ENCODE results near the gene DROSHA. TPM values are rescaled to one million over a fixed set of nuclear protein-coding genes. Genes with fewer than 3 reads are reported as not detected.

The DROSHA gene
- total and polyA plus RNA-seq, 2 of the 8 experiments (the other 6 are each of a cell fraction or from before 2014, with no cell fraction given): 65.9 to 122 TPM

- no peak overlapping the region for H3K27ac ChIP-seq (ENCODE audit: low read depth, low read length)
- no peaks in the 10 kb centered on the region for H3K27me3 ChIP-seq (replicated peaks in 1 of 4; ENCODE audit: control insufficient read depth in 3 of 4, extremely low read depth in 1 of 4, insufficient read depth in 3 of 4, low read length in 3 of 4)
- peaks cover 7 to 48% (median 16%) of the 10 kb centered on the region in 4 experiments for H3K36me3 ChIP-seq (ENCODE audit: control insufficient read depth in 2 of 4, insufficient read depth in 4 of 4, low read length in 3 of 4)
- no peak overlapping the region for H4K91ac ChIP-seq (replicated peaks; ENCODE audit: insufficient read length, low read length)
- no peaks in the 10 kb centered on the region for H3K79me2 ChIP-seq (ENCODE audit: control insufficient read depth in 1 of 2, insufficient read depth in 2 of 2, low read length in 2 of 2)
- H3K23me2 ChIP-seq (ENCODE audit: low read depth, low read length): no peaks in the 10 kb centered on the region
- H3K4me2 ChIP-seq (ENCODE audit: insufficient read depth in 1 of 2, low read depth in 2 of 2, low read length in 2 of 2): no peak overlapping the region
- no peak overlapping the region for H2BK5ac ChIP-seq (ENCODE audit: low read depth, low read length)
- H2BK12ac ChIP-seq (ENCODE audit: low read depth, low read length): no peak overlapping the region
- FAIRE-seq (no peak), DNase-seq (ENCODE audit: low read depth in 1 of 2, low spot score in 2 of 2) (no peak)
- no peak overlapping the region for H4K5ac ChIP-seq (ENCODE audit: insufficient read length, low read depth, low read length)
- no peak overlapping the region for H3K18ac ChIP-seq (ENCODE audit: extremely low read depth, low read length)
- H2BK120ac ChIP-seq (replicated peaks; ENCODE audit: low read depth, low read length): no peak overlapping the region
- no peaks in the 10 kb centered on the region for H3K4me1 ChIP-seq (replicated peaks in 1 of 4; ENCODE audit: control insufficient read depth in 3 of 4, insufficient read depth in 4 of 4, low read length in 3 of 4)
- 88% methylated on average over 6 of the region's 6 CpGs; no CpG with 5 or more reads in 1 of the 2 experiments for WGBS, 2 experiments (ENCODE audit: extremely low coverage in 1 of 2, insufficient coverage in 1 of 2, insufficient read length in 1 of 2, insufficient replicate concordance in 2 of 2, low coverage in 1 of 2, low lambda C conversion rate in 2 of 2, missing lambda C conversion rate in 1 of 2)
- CTCF ChIA-PET (ENCODE audit: partially characterized antibody): no interaction called here
- H3K4ac ChIP-seq (replicated peaks; ENCODE audit: insufficient read length, low read depth, low read length): no peak overlapping the region
- no peak overlapping the region for H3K56ac ChIP-seq (replicated peaks; ENCODE audit: insufficient read length, low read depth, low read length)
- no peak overlapping the region for H2BK20ac ChIP-seq (ENCODE audit: low read length)
- TF ChIP-seq BACH1 (IDR thresholded peaks at IDR 0.05; ENCODE audit: low read length) (no peak), CTCF (IDR thresholded peaks at IDR 0.05; ENCODE audit: control extremely low read depth in 1 of 3, insufficient read depth in 1 of 3, low read depth in 1 of 3, low read length in 3 of 3) (no peak), YY1 (IDR thresholded peaks at IDR 0.05; ENCODE audit: low read depth, low read length) (no peak), POLR2AphosphoS5 (IDR thresholded peaks at IDR 0.05; ENCODE audit: low read depth, low read length) (no peak), CREB1 (IDR thresholded peaks at IDR 0.05) (no peak), SAP30 (IDR thresholded peaks at IDR 0.05; ENCODE audit: insufficient read depth, insufficient replicate concordance, low read length) (no peak), KDM5A (IDR thresholded peaks at IDR 0.05; ENCODE audit: low read length) (no peak), KDM4A (IDR thresholded peaks at IDR 0.05; ENCODE audit: low read depth, low read length, severe bottlenecking) (no peak), TAF7 (optimal IDR thresholded peaks at IDR 0.05; ENCODE audit: borderline replicate concordance, low read depth, low read length) (no peak)
- H3K23ac ChIP-seq (ENCODE audit: insufficient read length): no peak overlapping the region
- H3K79me1 ChIP-seq (ENCODE audit: low read depth, low read length): no peaks in the 10 kb centered on the region; the same call in 1 of the 2 replicates
- no peaks in the 10 kb centered on the region for H3K9me3 ChIP-seq (ENCODE audit: insufficient read depth in 2 of 2, low read depth in 1 of 2, low read length in 1 of 2)
- no peak overlapping the region for H3K4me3 ChIP-seq (ENCODE audit: extremely low read depth in 1 of 4, insufficient read depth in 2 of 4, low read depth in 3 of 4, low read length in 4 of 4)
- no peak overlapping the region for H2AFZ ChIP-seq (ENCODE audit: low read length)
- no peak overlapping the region for H4K8ac ChIP-seq (ENCODE audit: extremely low read depth, insufficient read depth, low read length)
- H2AK5ac ChIP-seq (ENCODE audit: low read depth, low read length): no peak overlapping the region
- no peak overlapping the region for H3K9ac ChIP-seq (replicated peaks in 1 of 4; ENCODE audit: extremely low read depth in 1 of 4, low read depth in 3 of 4, low read length in 3 of 4)
- no peak overlapping the region for H2BK15ac ChIP-seq (ENCODE audit: low read length)
- POLR2A ChIA-PET (ENCODE audit: partially characterized antibody): no interaction called here
- H4K20me1 ChIP-seq (replicated peaks in 1 of 2; ENCODE audit: control insufficient read depth in 1 of 2, insufficient read depth in 2 of 2, low read length in 2 of 2): peaks cover 0 to 4% of the 10 kb centered on the region in 2 experiments
- H3K14ac ChIP-seq (ENCODE audit: insufficient read length): no peak overlapping the region
Observed at GRCh38 chr5:31486441-31486840, 45.5 kb downstream of the DROSHA start.

Measured in H1 (cell line).